ENCODE results near the gene DHFR. TPM values are rescaled to one million over a fixed set of nuclear protein-coding genes. Genes with fewer than 3 reads are reported as not detected.

Gene DHFR
- total and polyA plus RNA-seq, 9 of the 15 experiments (the other 6 are each of a cell fraction or from before 2014, with no cell fraction given) = 45.6 to 176 (median 97.7) TPM

DNA sequence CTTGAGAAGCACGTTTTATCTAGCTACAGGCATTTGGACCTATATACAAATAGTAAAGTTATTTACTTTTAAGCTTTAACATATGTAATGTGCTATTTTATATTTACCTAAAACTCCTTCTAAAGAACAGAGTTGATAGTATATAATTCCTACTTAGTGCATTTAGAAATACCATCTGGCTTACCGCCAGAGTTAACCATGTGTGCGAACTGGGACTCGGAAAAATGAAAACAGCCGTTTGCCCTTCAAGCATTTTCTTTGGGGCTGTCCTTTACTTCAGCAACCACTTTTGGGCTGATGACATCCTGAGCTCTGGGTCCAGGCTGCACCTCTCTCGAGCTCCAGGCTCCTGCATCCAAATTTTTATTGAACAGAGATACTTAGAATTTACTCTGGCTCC, 21.9 kb upstream of the DHFR start:
- BruUV-seq (replicated peaks) = no TSS peak

More for the DNA sequence above, 21.9 kb upstream of the DHFR start:
- Histone ChIP-seq H3K27ac (ENCODE audit: extremely low read depth, low read depth, low read length) (no peak overlapping the region), H2AFZ (ENCODE audit: low read depth, low read length) (no peak overlapping the region), H3K9me1 (ENCODE audit: control insufficient read depth, insufficient read depth, low read length) (no peaks in the 10 kb centered on the region), H3K79me2 (ENCODE audit: control insufficient read depth, insufficient read depth, low read length) (no peaks in the 10 kb centered on the region), H3K36me3 (ENCODE audit: control insufficient read depth, insufficient read depth, low read length) (peaks cover 63% of the 10 kb centered on the region), H3K4me2 (ENCODE audit: insufficient read depth, low read length) (no peak overlapping the region), H3K9me3 (replicated peaks; ENCODE audit: control insufficient read depth, insufficient read depth, low read depth, low read length) (no peaks in the 10 kb centered on the region), H4K20me1 (replicated peaks; ENCODE audit: control insufficient read depth, insufficient read depth, low read length) (no peaks in the 10 kb centered on the region), H3K4me1 (replicated peaks in 1 of 2; ENCODE audit: control insufficient read depth in 2 of 2, insufficient read depth in 2 of 2, low read length in 2 of 2) (no peaks in the 10 kb centered on the region), H3K4me3 (no peak overlapping the region), H3K27me3 (ENCODE audit: control insufficient read depth in 2 of 2, insufficient read depth in 2 of 2, low read length in 2 of 2) (no peaks in the 10 kb centered on the region), H3K9ac (ENCODE audit: insufficient read depth in 1 of 2, low read depth in 2 of 2, low read length in 2 of 2) (no peak overlapping the region)
- CTCF ChIA-PET (ENCODE audit: low intra/inter-chr PET ratio) = no interaction called here
- DNase-seq (ENCODE audit: extremely low read depth in 1 of 4, low spot score in 3 of 4) (no peak), FAIRE-seq (no peak), ATAC-seq (no peak)
- in situ Hi-C loops (cut with MboI) (loop anchor here (10.0 kb wide), 1 partner anchor 592 kb away; no protein-coding TSS in a partner anchor), intact Hi-C loops (cut with micrococcal nuclease) (no loop called here)
- WGBS (ENCODE audit: insufficient coverage, low coverage, missing lambda C conversion rate) = 84% methylated on average over 6 of the region's 6 CpGs
- TF ChIP-seq ESRRA (IDR thresholded peaks at IDR 0.05; ENCODE audit: borderline replicate concordance, low read depth) = no peak
- no peak for TF ChIP-seq TAL1 (IDR thresholded peaks at IDR 0.05)
- TF ChIP-seq, protein P1, sequence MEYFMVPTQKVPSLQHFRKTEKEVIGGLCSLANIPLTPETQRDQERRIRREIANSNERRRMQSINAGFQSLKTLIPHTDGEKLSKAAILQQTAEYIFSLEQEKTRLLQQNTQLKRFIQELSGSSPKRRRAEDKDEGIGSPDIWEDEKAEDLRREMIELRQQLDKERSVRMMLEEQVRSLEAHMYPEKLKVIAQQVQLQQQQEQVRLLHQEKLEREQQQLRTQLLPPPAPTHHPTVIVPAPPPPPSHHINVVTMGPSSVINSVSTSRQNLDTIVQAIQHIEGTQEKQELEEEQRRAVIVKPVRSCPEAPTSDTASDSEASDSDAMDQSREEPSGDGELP (CRISPR knock-in tag; IDR thresholded peaks at IDR 0.05; ENCODE audit: borderline replicate concordance) = no peak
- TF ChIP-seq KLF1 (tag; IDR thresholded peaks at IDR 0.05) = no peak
- no peak for TF ChIP-seq ZNF121 (CRISPR knock-in tag; conservative IDR thresholded peaks at IDR 0.05)
- TF ChIP-seq MAFG (tag; conservative IDR thresholded peaks at IDR 0.05) = no peak
- TF ChIP-seq SNIP1 (IDR thresholded peaks at IDR 0.05; ENCODE audit: low read depth) = no peak
- TF ChIP-seq L3MBTL2 (IDR thresholded peaks at IDR 0.05) = no peak
- TF ChIP-seq NFE2 (IDR thresholded peaks at IDR 0.05; ENCODE audit: low read depth) = no peak
- TF ChIP-seq SRSF3 (IDR thresholded peaks at IDR 0.05; ENCODE audit: insufficient read depth, low read length) = no peak
- TF ChIP-seq PPARD (CRISPR knock-in tag; IDR thresholded peaks at IDR 0.05) = no peak
- TF ChIP-seq ZNF57 (CRISPR knock-in tag; IDR thresholded peaks at IDR 0.05) = no peak
- TF ChIP-seq HMG20B (CRISPR knock-in tag; IDR thresholded peaks at IDR 0.05) = no peak
- TF ChIP-seq, protein P2, sequence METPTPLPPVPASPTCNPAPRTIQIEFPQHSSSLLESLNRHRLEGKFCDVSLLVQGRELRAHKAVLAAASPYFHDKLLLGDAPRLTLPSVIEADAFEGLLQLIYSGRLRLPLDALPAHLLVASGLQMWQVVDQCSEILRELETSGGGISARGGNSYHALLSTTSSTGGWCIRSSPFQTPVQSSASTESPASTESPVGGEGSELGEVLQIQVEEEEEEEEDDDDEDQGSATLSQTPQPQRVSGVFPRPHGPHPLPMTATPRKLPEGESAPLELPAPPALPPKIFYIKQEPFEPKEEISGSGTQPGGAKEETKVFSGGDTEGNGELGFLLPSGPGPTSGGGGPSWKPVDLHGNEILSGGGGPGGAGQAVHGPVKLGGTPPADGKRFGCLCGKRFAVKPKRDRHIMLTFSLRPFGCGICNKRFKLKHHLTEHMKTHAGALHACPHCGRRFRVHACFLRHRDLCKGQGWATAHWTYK (CRISPR knock-in tag; IDR thresholded peaks at IDR 0.05) = no peak
- POLR2A ChIA-PET = no interaction called here
